ENCODE measurements around the gene NLRX1. TPM values are rescaled to one million over a fixed set of nuclear protein-coding genes. Genes with fewer than 3 reads are reported as not detected.

The NLRX1 gene
- total and polyA plus RNA-seq, 2 donors (not counting 3 experiments of a cell fraction or from before 2014, with no cell fraction given), result 15.1 to 15.5 TPM

DNA sequence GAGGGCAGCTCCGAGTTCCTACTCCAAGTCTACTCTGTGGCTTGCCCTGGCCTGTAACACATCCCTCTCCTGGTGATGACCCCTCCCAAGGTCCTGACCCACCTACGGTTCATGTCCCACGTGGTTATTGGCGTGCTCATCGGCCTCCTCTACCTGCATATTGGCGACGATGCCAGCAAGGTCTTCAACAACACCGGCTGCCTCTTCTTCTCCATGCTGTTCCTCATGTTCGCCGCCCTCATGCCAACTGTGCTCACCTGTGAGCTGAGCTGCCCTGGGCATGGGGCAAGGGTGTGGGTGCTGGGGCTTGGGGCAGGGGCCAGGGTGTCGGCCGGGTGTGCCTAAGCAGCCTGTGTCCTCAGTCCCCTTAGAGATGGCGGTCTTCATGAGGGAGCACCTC is 10.1 kb upstream of the NLRX1 start:
- TF ChIP-seq GATA2 (IDR thresholded peaks at IDR 0.05; ENCODE audit: insufficient read depth, insufficient read length, low read depth, low read length) (no peak), MAX (IDR thresholded peaks at IDR 0.05; ENCODE audit: insufficient read depth, insufficient read length) (no peak), POLR2A (IDR thresholded peaks at IDR 0.05; ENCODE audit: low read depth, low read length) (no peak), MYC (IDR thresholded peaks at IDR 0.05; ENCODE audit: low read depth, low read length) (no peak), EZH2 (IDR thresholded peaks at IDR 0.05; ENCODE audit: borderline replicate concordance, low read depth, low read length, severe bottlenecking) (no peak), JUN (IDR thresholded peaks at IDR 0.05; ENCODE audit: borderline replicate concordance, insufficient read depth, insufficient read length, low read depth) (no peak), POLR2AphosphoS5 (IDR thresholded peaks at IDR 0.05; ENCODE audit: insufficient read depth, low read depth, low read length) (no peak), FOS (IDR thresholded peaks at IDR 0.05; ENCODE audit: borderline replicate concordance, insufficient read depth, low read length) (no peak)
- TF ChIP-seq, protein P1, sequence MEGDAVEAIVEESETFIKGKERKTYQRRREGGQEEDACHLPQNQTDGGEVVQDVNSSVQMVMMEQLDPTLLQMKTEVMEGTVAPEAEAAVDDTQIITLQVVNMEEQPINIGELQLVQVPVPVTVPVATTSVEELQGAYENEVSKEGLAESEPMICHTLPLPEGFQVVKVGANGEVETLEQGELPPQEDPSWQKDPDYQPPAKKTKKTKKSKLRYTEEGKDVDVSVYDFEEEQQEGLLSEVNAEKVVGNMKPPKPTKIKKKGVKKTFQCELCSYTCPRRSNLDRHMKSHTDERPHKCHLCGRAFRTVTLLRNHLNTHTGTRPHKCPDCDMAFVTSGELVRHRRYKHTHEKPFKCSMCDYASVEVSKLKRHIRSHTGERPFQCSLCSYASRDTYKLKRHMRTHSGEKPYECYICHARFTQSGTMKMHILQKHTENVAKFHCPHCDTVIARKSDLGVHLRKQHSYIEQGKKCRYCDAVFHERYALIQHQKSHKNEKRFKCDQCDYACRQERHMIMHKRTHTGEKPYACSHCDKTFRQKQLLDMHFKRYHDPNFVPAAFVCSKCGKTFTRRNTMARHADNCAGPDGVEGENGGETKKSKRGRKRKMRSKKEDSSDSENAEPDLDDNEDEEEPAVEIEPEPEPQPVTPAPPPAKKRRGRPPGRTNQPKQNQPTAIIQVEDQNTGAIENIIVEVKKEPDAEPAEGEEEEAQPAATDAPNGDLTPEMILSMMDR (IDR thresholded peaks at IDR 0.05; ENCODE audit: extremely low read depth in 1 of 2, insufficient read depth in 1 of 2, low read depth in 1 of 2, low read length in 2 of 2), result no peak
- dilution Hi-C loops (cut with MboI; ENCODE audit: extremely low pct_ligation_motif_present, low sequenced_read_pairs), result no loop called here
- FAIRE-seq, result no peak
- Histone ChIP-seq H3K27ac (ENCODE audit: insufficient read depth, low read depth, low read length) (no peak overlapping the region), H2AFZ (ENCODE audit: low read depth, low read length) (no peak overlapping the region), H3K27me3 (ENCODE audit: control insufficient read depth in 2 of 2, insufficient read depth in 2 of 2, low read length in 2 of 2) (peaks cover 0 to 1% of the 10 kb centered on the region in 2 experiments), H3K9me3 (replicated peaks; ENCODE audit: control insufficient read depth, insufficient read depth, low read length) (no peaks in the 10 kb centered on the region), H3K4me2 (ENCODE audit: insufficient read depth, low read length) (no peak overlapping the region), H3K9ac (replicated peaks; ENCODE audit: extremely low read depth, insufficient read depth, low read length) (no peak overlapping the region), H3K9me1 (replicated peaks; ENCODE audit: control insufficient read depth, extremely low read depth, insufficient read depth, low read length) (no peaks in the 10 kb centered on the region), H3K79me2 (ENCODE audit: control insufficient read depth, insufficient read depth, low read length) (no peaks in the 10 kb centered on the region), H4K20me1 (replicated peaks; ENCODE audit: control insufficient read depth, extremely low read depth, insufficient read depth, low read length) (no peaks in the 10 kb centered on the region), H3K36me3 (ENCODE audit: control insufficient read depth in 2 of 2, extremely low read depth in 1 of 2, insufficient read depth in 2 of 2, low read length in 2 of 2) (no peaks in the 10 kb centered on the region), H3K4me1 (ENCODE audit: control insufficient read depth, extremely low read depth, insufficient read depth, low read length) (no peaks in the 10 kb centered on the region), H3K4me3 (replicated peaks in 1 of 3; ENCODE audit: insufficient read depth in 1 of 3, low read depth in 1 of 3, low read length in 3 of 3) (no peak overlapping the region)
- DNase-seq (ENCODE audit: low read depth, low spot score), result no peak
- ChIA-PET CTCF (no interaction called here), POLR2A (no interaction called here)
- intact Hi-C loops (cut with micrococcal nuclease), result loop anchor here (10.0 kb wide), 1 partner anchor 306 kb away; no protein-coding TSS in a partner anchor
- no TSS peak for BruUV-seq (replicated peaks)
